ENCODE measurements around the gene ANO8.

Gene ANO8

DNA sequence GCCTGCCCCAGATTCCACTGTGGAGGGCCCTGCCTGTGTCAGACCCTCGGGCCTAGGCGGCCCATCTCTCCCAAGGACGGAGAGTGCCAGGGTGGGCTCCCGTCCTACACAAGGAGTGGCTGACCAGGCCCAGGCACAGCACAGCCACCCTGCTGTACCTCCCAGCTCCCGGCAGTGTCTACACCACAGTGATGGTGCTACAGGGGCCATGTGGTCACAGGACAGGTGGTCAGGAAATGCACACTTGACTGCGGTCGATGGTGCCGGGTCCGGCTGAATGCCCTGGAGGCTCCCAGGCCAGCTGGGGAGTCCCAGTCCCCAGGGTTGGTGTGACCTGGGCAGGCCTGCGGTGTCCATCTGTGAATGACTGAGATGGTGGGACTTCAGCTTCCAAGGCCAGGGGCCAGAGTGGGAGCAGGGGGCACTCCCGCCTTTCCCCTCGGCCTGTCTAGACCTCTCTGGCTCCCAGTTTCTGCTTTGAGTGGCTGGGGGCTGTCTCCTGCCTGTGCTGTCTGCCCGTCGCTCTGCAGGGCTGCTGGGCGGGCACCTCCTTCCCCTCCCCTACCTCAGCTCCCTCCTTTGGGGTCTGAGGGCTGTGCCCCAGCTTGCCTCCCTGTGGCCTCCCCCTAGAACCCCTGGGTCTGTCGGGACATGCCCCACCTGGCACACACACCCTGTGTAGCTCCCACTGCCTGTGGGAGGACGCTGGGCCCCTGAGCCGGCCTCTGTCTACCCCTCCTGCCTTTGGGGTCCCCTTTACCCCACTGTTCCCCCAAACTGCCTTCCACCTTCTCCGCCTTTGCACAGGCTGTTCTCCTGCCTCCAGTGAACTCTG, 12.8 kb downstream of the ANO8 start:
- no peak for DNase-seq (ENCODE audit: low read depth)
- no peak overlapping the region for H3K4me3 ChIP-seq (ENCODE audit: low read length)
- TF ChIP-seq, protein P1, sequence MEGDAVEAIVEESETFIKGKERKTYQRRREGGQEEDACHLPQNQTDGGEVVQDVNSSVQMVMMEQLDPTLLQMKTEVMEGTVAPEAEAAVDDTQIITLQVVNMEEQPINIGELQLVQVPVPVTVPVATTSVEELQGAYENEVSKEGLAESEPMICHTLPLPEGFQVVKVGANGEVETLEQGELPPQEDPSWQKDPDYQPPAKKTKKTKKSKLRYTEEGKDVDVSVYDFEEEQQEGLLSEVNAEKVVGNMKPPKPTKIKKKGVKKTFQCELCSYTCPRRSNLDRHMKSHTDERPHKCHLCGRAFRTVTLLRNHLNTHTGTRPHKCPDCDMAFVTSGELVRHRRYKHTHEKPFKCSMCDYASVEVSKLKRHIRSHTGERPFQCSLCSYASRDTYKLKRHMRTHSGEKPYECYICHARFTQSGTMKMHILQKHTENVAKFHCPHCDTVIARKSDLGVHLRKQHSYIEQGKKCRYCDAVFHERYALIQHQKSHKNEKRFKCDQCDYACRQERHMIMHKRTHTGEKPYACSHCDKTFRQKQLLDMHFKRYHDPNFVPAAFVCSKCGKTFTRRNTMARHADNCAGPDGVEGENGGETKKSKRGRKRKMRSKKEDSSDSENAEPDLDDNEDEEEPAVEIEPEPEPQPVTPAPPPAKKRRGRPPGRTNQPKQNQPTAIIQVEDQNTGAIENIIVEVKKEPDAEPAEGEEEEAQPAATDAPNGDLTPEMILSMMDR (conservative IDR thresholded peaks at IDR 0.05; ENCODE audit: low read depth, low read length): no peak

DNA sequence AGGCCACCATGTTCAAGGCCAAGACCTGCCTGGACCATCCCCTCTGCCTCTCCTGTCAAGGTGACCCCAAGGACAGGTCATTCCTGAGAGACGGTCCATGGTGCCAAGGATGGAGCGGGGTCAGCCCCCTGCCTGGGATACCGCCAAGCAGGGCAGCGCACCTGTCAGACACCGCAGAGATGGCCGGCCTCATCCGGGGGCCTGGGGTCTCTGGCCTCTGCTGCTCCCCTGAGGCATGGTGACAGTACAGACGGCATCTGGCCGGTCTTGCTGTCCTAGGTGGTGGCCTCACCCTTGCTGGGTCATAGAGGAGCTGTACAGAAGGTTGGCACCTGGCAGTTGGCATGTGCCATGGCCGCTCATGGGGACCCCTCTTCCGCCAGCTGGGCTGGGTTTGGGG, 14.2 kb downstream of the ANO8 start:
- no peak overlapping the region for H3K4me3 ChIP-seq (ENCODE audit: low read length)
- TF ChIP-seq, protein P1 (conservative IDR thresholded peaks at IDR 0.05; ENCODE audit: low read depth, low read length): no peak

DNA sequence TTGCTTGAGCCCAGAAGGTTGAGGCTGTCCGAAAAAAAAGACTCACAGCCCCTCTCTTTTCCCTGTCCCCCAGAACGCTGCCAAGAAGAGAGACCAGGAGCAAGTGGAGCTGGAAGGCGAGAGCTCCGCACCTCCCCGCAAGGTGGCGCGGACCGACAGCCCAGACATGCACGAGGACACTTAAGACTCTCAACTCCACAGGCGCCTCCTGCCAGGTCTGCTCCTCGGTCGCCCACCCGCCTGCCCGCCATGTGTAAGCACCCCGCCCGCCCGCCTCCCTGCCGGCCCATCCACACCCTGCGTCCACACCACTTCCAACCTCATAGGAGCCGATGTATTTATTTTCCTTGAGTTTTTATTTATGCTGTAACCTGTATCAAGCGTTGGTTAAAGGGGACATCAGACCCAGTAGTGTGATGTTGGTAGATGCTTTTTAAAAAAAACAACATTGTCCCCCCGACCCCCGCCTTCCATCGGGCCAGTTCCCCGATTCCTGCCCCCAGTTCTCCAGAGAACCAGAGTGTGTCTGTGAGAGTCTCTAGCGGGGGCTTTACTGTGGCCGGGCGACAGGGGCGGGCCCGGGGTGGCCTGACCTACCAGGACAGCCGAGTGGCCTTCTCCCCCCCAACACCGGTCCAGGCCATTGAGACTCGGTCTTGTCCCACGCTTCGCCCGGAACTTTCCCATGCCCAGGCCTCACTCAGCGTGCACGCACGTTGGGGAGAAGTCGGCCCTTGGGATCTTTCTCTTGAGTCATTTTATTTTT, 15.0 kb downstream of the ANO8 start:
- DNase-seq (ENCODE audit: low read depth): no peak
- H3K4me3 ChIP-seq (ENCODE audit: low read length): no peak overlapping the region
- TF ChIP-seq, protein P1 (conservative IDR thresholded peaks at IDR 0.05; ENCODE audit: low read depth, low read length): no peak

More for the DNA sequence above, 14.2 kb downstream of the ANO8 start:
- DNase-seq (ENCODE audit: low read depth): no peak

DNA sequence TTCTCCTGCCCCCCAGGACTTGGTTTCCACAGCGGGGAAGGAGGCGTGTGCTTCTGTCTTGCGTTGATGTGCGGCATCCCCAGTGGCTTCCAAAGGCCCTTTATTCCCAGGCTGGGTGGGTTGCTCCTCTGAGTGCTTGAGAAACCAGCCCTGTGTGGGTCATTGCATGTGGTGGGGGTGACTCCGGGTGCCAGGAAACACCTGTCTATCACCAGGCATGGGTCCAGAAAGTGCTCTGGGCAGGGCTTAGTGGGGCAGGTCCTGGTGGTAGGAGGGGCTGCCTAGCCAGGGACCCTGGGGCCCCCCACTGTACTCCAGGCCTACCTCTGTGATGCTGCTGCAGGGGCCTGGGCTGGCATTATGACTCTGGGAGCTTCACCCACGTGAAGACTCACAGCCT, 15.7 kb downstream of the ANO8 start:
- TF ChIP-seq, protein P1 (conservative IDR thresholded peaks at IDR 0.05; ENCODE audit: low read depth, low read length): no peak
- DNase-seq (ENCODE audit: low read depth): no peak
- H3K4me3 ChIP-seq (ENCODE audit: low read length): no peak overlapping the region

DNA sequence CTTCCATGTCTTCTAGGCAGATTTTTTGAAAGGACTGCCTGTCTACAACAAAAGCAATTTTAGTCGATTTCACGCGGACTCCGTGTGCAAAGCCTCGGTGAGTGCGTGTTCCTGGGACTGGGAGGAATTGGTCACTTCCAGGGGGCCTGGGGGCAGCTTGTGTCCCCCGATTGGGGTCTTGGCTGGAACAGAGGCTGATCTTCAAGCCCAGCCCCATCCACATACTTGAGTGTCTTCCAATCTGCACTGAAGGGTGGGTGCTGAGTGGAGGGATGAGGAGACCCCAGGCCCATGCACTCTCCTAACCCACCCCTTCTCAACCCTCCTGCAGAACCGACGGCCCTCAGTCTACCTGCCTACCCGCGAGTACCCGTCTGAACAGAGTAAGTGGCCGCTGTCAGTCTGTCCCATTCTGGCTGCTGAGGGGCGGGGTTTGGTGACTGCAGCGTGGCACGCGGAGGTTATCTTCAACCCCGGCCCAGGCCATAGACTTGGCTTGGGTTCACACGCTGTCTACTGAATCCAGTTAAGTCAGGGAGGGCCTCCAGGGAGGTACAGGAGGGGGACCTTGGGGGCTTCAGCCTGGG, 20.6 kb downstream of the ANO8 start:
- H3K4me3 ChIP-seq (ENCODE audit: low read length): no peak overlapping the region
- TF ChIP-seq, protein P1 (conservative IDR thresholded peaks at IDR 0.05; ENCODE audit: low read depth, low read length): no peak
- no peak for DNase-seq (ENCODE audit: low read depth)

DNA sequence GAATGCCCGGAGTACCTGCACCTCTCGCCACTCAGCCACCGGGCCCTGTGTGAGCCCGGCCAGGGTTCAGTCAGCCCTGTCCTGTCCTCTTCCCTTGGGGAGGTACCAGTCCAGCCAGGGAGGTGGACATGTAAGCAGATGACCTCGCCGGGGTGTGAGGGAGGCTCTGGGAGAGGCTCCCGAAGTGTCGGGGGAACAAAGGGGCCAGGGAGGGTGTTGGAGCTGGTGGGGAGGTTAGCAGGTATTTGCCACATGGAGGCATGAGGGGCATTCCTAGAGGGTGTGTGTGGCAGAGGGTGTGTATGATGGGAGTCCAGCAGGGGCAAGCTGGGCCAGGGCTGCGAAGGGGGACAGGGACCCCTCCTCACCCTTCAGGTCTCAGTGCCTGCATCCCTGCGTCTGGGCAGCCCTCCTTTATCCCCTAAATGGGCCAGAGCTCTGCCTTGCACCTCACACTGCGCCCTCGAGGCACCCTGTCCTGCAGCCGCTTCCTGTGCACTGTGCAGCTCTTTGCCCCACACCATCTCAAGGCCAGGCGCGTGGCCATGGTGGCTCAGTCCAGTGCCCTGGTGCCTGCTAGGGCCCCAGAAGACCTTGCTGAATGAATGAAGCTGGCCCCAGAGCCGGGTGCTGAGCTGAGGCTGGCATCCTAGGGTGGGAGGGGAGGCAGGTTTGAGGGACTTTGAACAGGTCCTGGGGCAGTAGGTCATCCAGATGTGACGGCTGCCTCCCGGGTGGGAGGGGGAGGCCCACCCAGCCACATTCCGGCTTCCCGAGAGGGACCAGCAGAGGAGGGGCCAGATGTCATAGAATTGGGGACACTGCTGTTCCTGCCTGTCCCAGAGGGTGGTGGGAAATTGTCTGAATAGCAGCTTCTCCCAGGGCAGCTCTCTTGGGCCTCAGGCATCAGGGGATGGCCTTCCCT, 22.2 kb downstream of the ANO8 start:
- no peak for DNase-seq (ENCODE audit: low read depth)
- no peak overlapping the region for H3K4me3 ChIP-seq (ENCODE audit: low read length)
- TF ChIP-seq, protein P1 (conservative IDR thresholded peaks at IDR 0.05; ENCODE audit: low read depth, low read length): no peak
